Measurements from ENCODE around the gene C11orf65.

C11orf65 gene, protein sequence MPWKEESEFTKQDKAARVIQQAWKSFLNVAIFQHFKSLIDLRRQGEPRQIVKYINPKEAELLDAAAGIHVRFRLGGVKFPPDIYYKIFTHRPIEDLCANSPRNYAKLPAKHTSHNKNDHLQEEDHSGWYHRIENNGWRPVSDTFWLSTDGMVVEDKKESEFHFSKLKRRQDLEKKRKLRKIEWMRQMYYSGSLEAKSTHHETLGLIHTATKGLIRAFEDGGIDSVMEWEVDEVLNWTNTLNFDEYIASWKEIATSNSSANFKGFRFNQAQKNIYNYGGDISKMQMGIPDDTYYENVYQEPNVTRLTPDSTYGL

DNA sequence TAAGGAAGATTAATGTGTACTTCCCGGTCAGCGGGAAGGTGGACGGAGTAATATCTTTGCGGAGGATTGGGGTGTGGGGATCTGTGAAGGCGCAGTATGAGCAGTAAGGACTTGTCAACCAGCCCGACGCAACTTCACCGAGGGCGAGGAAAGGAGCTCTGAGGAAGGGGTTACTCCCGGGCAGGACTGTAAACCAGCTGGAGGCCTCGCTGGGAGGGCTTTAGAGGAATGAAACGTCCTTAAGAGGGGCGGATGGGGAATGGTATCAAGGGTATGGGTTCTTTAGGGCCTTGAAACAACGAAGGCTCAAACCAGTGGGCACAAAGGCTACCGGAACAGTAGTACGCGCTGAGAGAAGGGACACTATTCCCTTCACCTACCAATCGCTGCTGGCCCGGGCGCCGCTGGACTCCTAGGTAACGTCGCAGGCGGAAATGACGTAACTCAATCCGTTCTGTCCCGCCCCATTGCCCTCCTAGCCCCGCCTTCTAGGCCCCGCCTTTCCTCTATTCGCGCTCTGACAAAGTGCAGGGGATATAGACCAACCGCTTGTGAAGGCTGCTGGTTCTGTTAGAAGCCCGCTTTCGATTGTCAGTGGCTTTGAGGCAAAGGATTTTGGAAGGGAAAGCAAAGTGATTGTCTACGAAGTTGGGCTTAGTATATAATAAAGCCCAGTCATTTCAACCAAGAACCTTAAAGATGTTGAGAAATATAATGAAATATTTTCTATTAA lies at the start of gene C11orf65:
TSS of gene C11orf65 (minus strand) at position 439 of the 733 bp plus-strand sequence. CDS start 5,970 bp downstream, outside the sequence.
- DNase-seq (ENCODE audit: low read depth in 2 of 2), result peak; percentile 94

GRCh38 chr11:108516125-108516524 lies 48.8 kb upstream of the C11orf65 start:
- no peak for DNase-seq (ENCODE audit: low read depth in 2 of 2)

- DNase-seq (ENCODE audit: low read depth in 2 of 2), result no peak
Measured at GRCh38 chr11:108512708-108513107, 45.4 kb upstream of the C11orf65 start.

DNA sequence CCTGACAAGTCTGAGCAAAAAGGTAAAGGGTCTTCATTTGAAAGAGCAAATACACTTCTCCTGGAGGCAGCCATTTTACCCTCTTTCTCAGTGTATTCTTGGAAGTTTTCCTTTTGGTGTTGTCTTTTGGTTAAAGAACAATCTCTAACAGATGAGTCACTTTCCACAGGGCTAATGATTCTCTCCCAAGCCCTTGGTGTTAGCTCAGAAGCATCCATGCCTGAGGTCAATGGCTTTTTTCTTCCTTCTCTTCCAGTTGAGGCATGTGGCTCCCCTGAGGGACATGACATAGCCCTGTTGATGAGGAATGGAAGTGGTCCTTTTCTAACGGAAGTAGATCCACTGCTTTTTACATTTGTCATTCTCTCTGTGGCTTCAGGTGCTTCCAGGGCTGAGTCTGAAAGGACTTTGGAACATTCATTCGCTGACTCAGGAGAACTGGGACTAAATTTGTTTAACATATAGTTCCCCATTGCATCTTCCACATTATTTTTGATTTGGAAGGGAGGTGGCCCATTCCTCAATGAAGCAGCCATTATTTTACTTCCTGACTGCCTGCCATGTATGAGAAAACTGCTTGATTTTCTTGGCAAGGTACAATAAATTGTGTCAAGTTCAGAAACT lies 44.6 kb upstream of the C11orf65 start:
- DNase-seq (ENCODE audit: low read depth in 2 of 2), result peak; percentile 36 to 38

DNA sequence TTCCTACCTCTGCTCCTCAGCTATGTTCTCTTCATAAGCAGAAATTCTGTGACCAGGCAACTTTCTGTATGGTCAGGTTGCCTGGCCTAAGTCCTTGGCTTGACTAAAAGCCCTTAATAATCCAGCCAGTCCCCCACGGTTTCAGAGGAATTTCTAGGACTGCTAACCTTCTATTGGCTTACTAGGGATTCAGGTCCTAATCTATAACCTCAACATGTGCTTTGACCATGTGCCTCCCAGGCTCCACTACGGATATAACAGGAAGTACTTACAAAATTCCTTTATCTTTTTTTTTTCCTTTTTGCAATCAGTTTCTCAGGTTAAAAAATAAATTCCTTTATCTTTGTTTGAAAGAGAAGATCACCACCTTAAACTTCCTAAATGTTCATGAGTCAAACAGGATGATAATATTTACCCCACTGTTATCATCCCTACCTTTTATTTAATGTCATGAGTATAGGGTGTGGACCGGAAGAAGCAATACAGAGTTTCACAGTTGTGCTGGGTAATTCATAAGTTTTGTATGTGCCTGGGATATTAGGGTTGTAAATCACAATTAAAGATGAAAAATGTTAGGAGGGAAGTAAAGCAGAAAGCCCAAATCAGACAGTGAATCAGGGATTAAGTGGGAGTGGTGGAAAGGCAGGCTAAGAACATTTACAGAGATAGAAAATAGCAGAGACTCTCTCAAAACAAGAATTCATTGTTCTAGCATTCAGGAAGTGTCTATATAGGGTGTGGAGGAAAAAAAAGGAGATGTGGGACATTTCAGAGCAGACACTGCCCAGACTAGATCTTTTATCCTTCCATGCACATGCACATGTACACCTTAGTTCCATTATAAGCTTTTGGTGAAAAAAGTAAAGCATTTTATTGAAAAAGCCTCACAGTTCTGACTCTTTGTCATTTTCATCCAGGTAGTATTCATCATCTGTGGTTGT lies 41.6 kb upstream of the C11orf65 start:
- no peak for DNase-seq (ENCODE audit: low read depth in 2 of 2)

DNA sequence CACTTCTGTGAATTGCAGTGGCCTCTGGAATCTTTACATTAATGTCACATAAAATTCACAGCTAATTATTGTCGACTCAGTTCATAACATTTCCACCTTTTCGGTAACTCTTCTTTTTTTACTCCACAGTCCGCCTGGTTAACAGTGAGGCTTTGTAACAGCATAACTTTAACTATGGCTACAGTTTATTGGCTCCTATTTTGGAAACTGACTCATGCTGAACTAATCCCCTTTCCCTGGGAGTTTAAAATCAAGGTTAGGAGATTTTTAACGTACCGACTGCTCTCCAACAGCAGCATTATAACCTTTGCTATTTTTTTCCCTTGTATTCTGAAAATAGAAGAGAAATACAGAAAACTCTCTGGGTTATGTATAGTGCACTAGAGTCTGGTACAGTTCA lies 34.1 kb upstream of the C11orf65 start:
- no peak for DNase-seq (ENCODE audit: low read depth in 2 of 2)

DNA sequence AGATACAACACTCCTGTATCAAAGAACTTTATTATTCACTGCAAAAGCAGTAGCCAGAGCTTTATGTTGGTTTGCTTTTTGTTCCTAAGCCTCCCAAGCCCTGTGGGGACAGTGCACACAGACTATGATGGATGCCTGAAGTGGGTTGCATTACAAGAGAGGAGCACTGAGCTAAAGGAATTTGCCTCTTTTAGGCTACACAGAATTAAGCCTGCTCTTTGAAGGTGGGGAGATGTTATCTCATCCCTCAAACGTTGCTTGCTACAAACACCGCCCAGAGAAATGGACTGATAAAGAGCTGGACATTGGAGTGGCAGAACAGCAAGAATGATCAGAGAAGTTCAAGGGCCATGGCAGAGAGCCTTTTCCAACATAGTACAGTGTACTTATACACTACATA lies 33.4 kb upstream of the C11orf65 start:
- DNase-seq (ENCODE audit: low read depth in 2 of 2), result no peak

DNA sequence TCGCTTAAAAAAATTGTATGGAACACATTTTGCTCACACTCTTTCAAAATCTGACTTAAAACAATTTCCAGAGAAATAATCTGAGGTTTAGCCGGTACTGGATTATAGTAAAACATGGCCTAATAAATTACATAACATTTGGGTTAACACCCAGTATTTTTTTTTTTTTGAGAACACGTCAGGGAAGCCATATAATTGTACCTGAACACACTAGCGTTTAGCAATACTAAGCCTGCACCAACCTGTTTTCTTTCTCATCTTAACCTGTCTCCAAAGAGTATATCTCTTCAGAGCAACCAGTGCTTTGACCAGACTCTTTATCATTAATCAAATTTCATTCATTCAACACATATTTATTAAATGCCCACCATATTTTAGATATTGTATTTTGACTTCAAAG lies 32.8 kb upstream of the C11orf65 start:
- DNase-seq (ENCODE audit: low read depth in 2 of 2), result no peak

DNA sequence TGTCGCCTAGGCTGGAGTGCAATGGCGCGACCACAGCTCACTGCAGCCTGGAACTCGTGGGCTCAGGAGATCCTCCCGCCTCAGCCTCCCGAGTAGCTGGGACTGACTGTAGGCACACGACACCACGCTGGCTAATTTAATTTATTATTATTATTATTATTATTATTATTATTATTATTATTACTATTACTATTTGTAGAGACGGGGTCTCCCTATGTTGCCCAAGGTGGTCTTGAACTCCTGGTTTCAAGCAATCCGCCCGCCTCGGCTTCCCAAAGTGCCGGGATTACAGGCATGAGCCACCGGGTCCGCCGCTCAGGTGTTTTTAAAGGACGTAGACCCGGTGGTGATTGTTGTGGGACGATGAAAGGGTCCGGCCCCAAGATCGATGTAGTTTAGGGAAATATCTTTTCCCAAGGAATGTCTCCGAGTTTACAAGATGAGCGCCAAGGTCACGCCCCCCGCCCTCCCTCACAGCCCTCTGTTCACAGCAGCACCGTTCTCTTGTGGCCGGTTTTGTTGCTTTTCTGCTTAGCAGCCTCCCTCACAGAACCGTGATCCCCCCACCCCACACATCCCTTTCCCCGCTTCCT lies 31.6 kb upstream of the C11orf65 start:
- DNase-seq (ENCODE audit: low read depth in 2 of 2), result no peak

DNA sequence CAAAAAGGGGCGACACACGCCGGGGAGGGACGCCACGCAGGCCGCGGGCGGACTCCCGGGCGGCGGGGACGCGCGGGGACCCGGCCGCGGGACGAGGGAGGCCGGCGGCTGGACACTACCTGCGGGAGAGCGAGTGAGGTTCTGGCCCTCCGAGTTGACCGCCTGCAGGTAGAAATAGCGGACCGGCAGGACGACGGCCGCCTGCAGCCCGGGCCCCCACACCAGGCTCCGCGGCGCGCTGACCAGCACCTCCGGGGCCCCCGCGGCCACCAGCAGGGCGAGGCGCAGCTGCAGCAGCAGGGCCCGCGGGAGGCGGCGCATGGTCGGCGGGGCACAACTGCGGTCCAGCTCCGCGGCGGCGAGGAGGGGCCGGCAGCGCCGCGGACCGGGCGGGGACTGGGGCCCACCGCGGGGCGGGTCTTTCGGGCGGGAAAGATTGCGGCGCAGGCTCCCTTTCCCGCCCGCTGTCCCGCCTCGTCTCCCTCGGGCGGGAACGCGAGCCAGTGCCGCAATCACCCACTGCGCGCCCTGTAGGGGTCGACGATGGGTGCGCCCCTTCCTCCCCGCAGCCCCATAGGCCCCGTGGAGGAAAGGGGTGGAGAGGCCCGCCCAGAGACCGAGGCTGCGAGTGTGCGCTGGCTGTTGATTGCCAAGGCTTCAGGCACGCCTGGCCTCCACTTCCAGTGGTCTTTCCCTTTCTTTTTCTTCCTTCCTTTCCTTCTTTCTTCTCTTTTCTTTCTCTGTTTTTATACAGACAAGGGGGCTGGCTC lies 30.9 kb upstream of the C11orf65 start, which contains the start of gene POGLUT3:
TSS of gene POGLUT3 (minus strand) at position 339 of the 770 bp plus-strand sequence. CDS start at position 321, 18 bp downstream.
- DNase-seq (ENCODE audit: low read depth in 2 of 2), result peak in 1 of 2 experiments; percentile 27

- DNase-seq (ENCODE audit: low read depth in 2 of 2), result peak; percentile 97
Measured at GRCh38 chr11:108497317-108498045, 30.2 kb upstream of the C11orf65 start.

DNA sequence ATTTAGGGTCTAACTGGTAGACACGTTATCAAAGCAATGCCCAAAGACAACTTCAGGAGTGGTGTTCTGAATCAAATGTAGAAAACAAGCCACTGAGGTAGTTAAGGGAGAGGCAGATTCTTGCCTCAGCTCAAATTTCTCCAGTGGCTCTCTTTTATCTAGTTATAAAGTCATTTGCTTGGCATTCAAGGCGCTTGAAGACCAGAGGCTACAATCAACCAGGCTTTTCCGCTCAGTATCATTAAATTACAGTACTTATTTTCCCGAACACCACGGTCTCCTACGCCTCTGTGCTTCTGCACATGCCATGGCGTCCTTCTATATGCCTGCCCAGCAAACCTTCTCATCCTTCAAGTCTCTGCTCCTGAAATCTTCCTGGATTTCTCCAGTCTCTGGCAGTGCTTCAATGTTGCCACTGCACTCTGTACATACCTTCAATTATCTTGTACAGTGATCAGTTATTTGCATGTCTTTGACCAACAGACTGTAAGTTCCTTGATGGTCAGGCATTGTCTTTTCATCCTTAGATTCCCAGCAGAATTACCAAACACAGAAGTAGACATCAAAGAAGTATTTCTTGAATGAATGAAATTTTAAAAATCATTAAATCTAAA lies 29.4 kb upstream of the C11orf65 start:
- DNase-seq (ENCODE audit: low read depth in 2 of 2), result no peak

DNA sequence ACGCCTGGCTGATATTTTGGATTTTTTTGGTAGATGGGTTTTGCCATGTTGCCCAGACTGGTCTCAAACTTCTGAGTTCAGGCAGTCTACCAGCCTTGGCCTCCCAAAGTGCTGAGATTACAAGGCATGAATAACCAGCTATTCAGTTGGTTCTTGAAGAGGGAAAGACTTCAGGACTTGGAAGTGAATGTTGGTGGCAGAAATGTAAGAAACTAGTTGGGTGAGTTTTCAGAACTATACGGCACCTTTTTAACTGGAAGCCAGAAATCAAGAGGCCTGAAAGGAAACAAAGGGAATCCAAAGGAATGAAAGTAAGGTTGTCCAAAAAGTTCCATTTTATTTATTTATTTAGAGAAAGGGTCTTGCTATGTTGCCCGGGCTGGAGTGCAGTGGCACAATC lies 28.0 kb upstream of the C11orf65 start:
- no peak for DNase-seq (ENCODE audit: low read depth in 2 of 2)

- DNase-seq (ENCODE audit: low read depth in 2 of 2), result no peak
Measured at GRCh38 chr11:108494182-108494581, 26.9 kb upstream of the C11orf65 start.

GRCh38 chr11:108491936-108492335 lies 24.6 kb upstream of the C11orf65 start:
- no peak for DNase-seq (ENCODE audit: low read depth in 2 of 2)

GRCh38 chr11:108486828-108487227 lies 19.5 kb upstream of the C11orf65 start:
- no peak for DNase-seq (ENCODE audit: low read depth in 2 of 2)

- no peak for DNase-seq (ENCODE audit: low read depth in 2 of 2)
Measured at GRCh38 chr11:108486331-108486730, 19.0 kb upstream of the C11orf65 start.

DNA sequence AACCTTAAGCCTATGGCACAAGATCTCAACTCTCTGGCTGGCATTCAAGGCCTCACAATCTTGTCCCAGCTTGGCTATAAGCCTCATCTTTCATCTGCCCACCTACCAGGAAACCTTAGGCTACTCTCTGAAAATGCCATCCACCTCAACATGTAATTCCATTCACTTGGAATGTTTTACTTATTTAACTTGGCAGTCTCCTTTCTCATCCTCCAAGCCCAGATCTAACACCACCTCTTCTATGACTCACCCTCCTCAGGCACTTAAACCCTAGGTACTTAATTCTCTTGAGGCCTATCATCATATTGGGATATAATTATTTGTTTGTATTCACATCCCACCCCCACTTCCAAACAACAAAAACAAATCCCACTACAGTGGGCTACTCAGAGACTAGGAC lies 15.8 kb upstream of the C11orf65 start:
- no peak for DNase-seq (ENCODE audit: low read depth in 2 of 2)
